Activated T-cell treated with anti-CD3 and anti-CD28 coated beads, Interleukin-2, amount 50 U/mL, for 72 hours (primary cell): ENCODE results near the gene NAPB. TPM values are rescaled to one million over a fixed set of nuclear protein-coding genes. Genes with fewer than 3 reads are reported as not detected.

Experiments used
- ATAC-seq, 2 donors: fragments of 150-1000 bp; cut with Tn5 transposase; replicated peaks in 1 of 2; 2 replicates each; pipeline ENCODE4 v1.10.0; 2021; ENCODE audit warnings: moderate library complexity in 2 of 2, mild to moderate bottlenecking in 1 of 2
- DNase-seq, 2 donors: peaks; one replicate each; pipeline ENCODE4 v3.0.0; 2021 to 2022; ENCODE audit warnings: mixed read lengths in 1 of 2
- H3K27ac Mint-ChIP-seq: one replicate; pipeline ENCODE4 v1.8.0; 2022; ENCODE audit warnings: mild to moderate bottlenecking, moderate library complexity, mixed read lengths
- H3K27me3 Mint-ChIP-seq: one replicate; pipeline ENCODE4 v1.8.0; 2022; ENCODE audit warnings: low read depth, mixed read lengths
- H3K36me3 Mint-ChIP-seq, 2 donors: one replicate each; pipeline ENCODE4 v1.8.0; 2022; ENCODE audit warnings: mixed read lengths in 2 of 2, mild to moderate bottlenecking in 1 of 2; ENCODE audit not compliant: insufficient read depth in 2 of 2
- H3K4me1 Mint-ChIP-seq: one replicate; pipeline ENCODE4 v1.8.0; 2022; ENCODE audit warnings: low read depth, mixed read lengths
- H3K4me3 Mint-ChIP-seq, 2 donors: one replicate each; pipeline ENCODE4 v1.8.0; 2022; ENCODE audit warnings: mild to moderate bottlenecking in 2 of 2, mixed read lengths in 2 of 2, moderate library complexity in 2 of 2
- H3K9me3 Mint-ChIP-seq, 2 donors: one replicate each; pipeline ENCODE4 v1.8.0; 2022; ENCODE audit warnings: mixed read lengths in 2 of 2
- total RNA-seq, 2 donors: library from RNA; stranded (reverse); gene quantifications; one replicate each; pipeline ENCODE4 v1.2.3, GENCODE V29; 2022

NAPB gene
- total RNA-seq, 2 donors from 2014 or later, result 9.0 to 14.2 TPM

DNA sequence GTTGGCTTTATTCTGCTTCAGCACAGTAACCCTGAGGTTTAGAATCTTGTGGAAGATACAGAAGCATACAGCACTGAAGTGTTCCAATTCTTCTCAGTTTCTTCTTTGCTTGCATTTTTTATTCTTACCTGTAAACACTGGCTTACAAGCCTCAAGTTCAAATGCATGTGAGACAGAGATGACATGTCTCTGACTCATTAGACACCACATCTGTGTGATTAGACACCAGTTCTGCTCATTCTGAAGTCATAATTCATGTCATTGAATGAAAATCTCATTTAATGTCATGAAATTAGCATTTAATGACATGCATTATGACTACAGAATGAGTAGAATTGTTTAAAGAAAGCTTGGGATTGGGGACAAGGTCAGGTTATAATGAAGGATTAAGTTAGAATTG is 53.5 kb downstream of the NAPB start:
- peak overlapping the region in 1 of 2 donors; percentile 55 for H3K4me3 Mint-ChIP-seq
- DNase-seq (no peak), ATAC-seq (peak; percentile 76 to 79)
- peaks cover 51% of the 10 kb centered on the region for H3K4me1 Mint-ChIP-seq
- H3K9me3 Mint-ChIP-seq, result no peaks in the 10 kb centered on the region
- no peaks in the 10 kb centered on the region for H3K27me3 Mint-ChIP-seq
- no peak overlapping the region for H3K27ac Mint-ChIP-seq
- H3K36me3 Mint-ChIP-seq, result peaks cover 16 to 22% of the 10 kb centered on the region in 2 donors

DNA sequence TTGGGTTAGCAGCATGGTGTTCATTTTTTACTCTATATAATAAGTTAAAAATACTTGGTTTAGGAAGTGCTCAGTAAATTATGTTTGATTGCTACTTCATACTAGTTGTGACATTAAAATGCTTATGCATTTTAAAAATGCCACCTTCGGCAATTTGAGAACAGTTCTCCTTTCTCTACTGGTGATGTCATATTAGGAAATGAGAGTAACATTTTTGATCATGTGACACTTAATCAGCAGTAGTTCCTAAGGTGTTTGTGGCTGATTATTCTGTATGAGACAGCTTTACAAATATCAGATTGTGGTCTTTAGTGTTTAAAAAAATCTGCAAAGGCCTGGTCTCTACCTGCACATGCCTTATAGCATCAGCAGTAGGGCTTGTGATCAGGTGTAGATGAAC is 54.9 kb downstream of the NAPB start:
- H3K27me3 Mint-ChIP-seq, result no peaks in the 10 kb centered on the region
- no peaks in the 10 kb centered on the region for H3K9me3 Mint-ChIP-seq
- no peak for ATAC-seq
- no peak for DNase-seq
- H3K27ac Mint-ChIP-seq, result peak overlapping the region; percentile 79
- H3K36me3 Mint-ChIP-seq, result peaks cover 16 to 22% of the 10 kb centered on the region in 2 donors
- H3K4me1 Mint-ChIP-seq, result peaks cover 51% of the 10 kb centered on the region
- peak overlapping the region; percentile 41 to 68 for H3K4me3 Mint-ChIP-seq

DNA sequence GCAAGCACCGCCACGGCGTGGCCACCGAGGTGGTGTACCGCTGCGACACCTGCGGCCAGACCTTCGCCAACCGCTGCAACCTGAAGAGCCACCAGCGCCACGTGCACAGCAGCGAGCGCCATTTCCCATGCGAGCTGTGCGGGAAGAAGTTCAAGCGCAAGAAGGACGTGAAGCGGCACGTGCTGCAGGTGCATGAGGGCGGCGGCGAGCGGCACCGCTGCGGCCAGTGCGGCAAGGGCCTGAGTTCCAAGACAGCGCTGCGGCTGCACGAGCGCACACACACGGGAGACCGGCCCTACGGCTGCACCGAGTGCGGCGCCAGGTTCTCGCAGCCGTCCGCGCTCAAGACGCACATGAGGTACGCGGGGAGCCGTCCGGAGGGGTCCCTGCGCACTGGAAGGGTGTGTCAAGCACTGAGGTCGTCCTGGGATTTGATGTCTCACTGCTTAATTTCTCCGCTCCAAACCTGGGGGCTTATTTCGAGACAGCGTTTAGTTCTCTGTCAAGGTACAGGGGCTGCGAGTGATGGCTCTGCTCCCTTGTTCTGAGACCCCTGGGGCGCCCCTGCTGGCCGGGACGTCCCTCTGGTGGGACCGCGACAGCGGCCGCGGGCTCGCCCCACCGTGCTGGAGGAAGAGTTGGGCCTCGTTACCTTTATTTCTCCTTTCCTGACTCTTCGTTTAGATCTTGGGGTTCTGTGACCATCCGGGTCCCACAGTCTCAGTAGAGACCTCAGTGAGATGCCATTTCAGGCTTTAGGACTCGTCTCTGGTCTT is 55.7 kb downstream of the NAPB start:
- H3K9me3 Mint-ChIP-seq, result no peaks in the 10 kb centered on the region
- H3K4me3 Mint-ChIP-seq, result peak overlapping the region; percentile 41 to 68
- H3K27ac Mint-ChIP-seq, result peak overlapping the region; percentile 79
- H3K27me3 Mint-ChIP-seq, result no peaks in the 10 kb centered on the region
- no peak for DNase-seq
- ATAC-seq, result no peak
- peaks cover 16 to 22% of the 10 kb centered on the region in 2 donors for H3K36me3 Mint-ChIP-seq
- peaks cover 58% of the 10 kb centered on the region for H3K4me1 Mint-ChIP-seq

DNA sequence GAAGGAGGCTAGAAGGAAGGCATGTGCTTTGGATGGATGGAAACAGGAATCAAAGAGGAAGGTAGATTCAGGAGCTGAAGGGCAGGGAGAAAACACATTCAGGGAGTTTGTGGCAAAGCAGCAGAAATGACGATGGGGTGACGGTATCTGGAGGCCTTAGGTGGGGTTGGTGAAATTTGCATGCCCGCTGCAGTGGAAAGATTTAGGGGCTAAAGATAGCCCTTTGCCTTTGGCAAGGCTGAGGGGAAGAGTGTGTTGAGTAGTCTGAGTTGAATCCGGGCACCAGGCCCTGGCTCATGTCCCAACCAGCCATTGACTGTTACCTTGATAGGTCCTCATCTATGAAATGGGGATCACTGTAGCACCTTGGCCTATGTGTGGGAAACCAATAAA is 58.0 kb downstream of the NAPB start:
- Mint-ChIP-seq H3K4me1 (peaks cover 65% of the 10 kb centered on the region), H3K9me3 (no peaks in the 10 kb centered on the region), H3K27ac (peak overlapping the region; percentile 23), H3K27me3 (no peaks in the 10 kb centered on the region), H3K4me3 (peak overlapping the region; percentile 95 to 96), H3K36me3 (peaks cover 6 to 15% of the 10 kb centered on the region in 2 donors)
- DNase-seq (no peak), ATAC-seq (no peak)

DNA sequence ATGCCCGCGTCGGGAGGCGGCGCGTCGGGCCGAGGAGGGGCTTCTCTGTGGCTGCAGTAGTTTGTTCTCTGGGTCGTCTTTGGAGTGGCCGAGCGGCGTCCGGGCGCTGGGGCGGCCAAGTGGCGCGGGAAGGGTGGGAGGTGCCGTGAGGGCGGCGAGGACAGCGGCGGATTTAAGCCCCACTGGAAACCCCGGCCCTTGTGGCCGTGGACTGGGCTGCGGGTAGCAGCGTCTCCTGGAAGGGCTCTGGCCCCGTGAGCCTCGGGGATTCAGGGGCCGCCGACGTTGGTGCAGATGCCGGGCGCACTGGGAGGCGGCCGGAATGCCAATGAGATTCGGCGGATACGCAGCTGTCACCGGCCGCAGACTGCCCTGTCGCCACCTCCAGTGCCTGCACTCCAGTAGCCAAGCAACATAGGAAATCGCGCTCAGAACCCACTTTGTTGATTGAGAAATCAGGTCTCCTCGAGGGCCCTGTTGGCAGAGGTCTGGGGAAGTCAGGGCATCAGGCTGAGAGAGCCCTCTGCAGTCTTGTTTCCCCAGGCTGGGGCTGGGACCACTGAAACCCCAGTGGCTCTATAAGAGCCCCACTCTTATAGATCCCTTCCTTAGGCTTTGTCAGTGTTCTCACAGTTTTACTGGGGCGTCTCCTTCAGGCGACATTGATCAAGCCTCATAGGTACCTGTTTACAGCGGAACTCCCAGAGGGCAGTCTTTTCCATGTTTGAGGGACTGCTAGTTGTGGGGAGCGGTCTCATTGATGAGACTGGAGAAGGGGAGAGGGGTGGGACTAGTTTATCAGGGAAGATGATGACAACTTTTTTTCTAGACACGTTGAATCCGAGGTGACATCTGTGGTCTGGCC is 58.7 kb downstream of the NAPB start:
- ATAC-seq (no peak), DNase-seq (peak in 1 of 2 donors; percentile 30)
- H3K27ac Mint-ChIP-seq, result peak overlapping the region; percentile 92
- H3K9me3 Mint-ChIP-seq, result no peaks in the 10 kb centered on the region
- H3K4me1 Mint-ChIP-seq, result peaks cover 60% of the 10 kb centered on the region
- no peaks in the 10 kb centered on the region for H3K27me3 Mint-ChIP-seq
- peak overlapping the region; percentile 95 to 96 for H3K4me3 Mint-ChIP-seq
- H3K36me3 Mint-ChIP-seq, result peaks cover 4 to 15% of the 10 kb centered on the region in 2 donors

DNA sequence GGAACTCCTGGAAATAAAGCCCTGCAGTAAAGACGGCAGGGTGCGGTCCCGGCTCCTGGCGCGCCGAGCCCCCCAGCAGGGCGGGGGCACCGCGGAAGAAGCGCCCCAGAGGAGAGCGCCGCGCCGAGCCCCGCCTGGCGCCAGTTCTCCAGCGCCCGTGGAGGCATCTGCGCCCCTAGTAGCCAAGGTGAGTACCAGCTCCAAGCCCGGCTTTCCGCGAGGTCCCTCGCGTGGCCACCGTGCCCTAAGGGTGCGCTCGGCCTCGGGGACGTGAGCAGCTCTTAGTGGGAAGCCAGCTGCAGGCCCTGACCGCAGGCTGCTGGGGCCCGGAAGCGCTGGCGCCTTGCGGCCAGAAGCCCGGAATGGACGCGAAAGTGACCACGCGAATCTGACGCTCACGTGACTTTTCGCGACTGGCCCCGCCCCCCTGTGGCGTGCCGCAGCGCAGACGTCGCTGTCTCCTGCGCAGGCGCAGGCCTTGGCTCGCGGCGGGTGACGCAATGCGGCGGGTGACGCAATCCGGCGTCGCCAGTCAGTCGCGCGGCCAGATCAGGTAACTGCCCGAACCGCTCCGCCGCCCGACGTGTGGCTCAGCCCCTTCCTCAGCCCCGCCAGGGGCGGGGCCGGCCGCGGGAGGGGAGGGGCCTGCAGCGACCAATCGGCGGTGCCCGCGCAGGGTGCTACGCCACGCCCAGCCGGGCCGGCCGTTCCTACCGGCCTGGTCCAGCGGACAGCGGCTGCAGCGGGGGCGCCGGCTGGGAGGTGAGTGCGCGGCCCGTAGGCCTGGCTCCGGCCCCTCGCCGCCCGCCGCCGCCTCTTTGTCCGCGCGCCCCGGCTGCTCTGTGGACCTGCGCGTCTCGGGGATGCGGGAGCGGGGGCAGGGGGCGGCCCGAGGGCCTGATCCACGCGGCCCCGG is 59.6 kb downstream of the NAPB start, which contains the start of gene GZF1:
Gene GZF1 (plus strand): TSS at position 707 of the 916 bp plus-strand sequence. CDS start 2,202 bp downstream, outside the sequence.
- Mint-ChIP-seq H3K9me3 (no peaks in the 10 kb centered on the region), H3K36me3 (peaks cover 4 to 15% of the 10 kb centered on the region in 2 donors), H3K27me3 (no peaks in the 10 kb centered on the region), H3K4me3 (peak within 1 kb of the TSS; percentile 95 to 96), H3K4me1 (peaks cover 57% of the 10 kb centered on the region), H3K27ac (peak within 1 kb of the TSS; percentile 99)
- DNase-seq (peak; percentile 97 to 99), ATAC-seq (peak; percentile 81)

DNA sequence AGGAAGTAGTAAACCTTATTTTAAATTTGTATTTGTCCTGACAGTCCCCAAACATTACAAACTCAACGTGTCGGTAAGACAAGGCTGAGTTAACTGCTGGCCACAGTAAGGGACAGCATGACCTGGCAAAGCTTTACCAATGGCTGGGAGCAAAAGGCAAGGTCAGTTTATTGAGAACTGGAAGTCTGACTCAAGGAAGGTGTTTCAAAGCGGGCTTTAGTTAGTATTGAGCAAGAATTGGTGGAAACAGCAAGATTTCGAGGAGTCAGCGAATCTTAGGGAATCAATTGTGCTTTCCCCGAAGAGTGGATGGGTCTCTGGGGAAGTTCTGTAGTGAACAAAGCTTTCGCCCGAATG is 60.2 kb downstream of the NAPB start:
- peak overlapping the region; percentile 73 to 95 for H3K4me3 Mint-ChIP-seq
- peak overlapping the region; percentile 99 for H3K27ac Mint-ChIP-seq
- H3K4me1 Mint-ChIP-seq, result peaks cover 51% of the 10 kb centered on the region
- ATAC-seq (no peak), DNase-seq (no peak)
- no peaks in the 10 kb centered on the region for H3K9me3 Mint-ChIP-seq
- H3K27me3 Mint-ChIP-seq, result no peaks in the 10 kb centered on the region
- peaks cover 4 to 12% of the 10 kb centered on the region in 2 donors for H3K36me3 Mint-ChIP-seq

DNA sequence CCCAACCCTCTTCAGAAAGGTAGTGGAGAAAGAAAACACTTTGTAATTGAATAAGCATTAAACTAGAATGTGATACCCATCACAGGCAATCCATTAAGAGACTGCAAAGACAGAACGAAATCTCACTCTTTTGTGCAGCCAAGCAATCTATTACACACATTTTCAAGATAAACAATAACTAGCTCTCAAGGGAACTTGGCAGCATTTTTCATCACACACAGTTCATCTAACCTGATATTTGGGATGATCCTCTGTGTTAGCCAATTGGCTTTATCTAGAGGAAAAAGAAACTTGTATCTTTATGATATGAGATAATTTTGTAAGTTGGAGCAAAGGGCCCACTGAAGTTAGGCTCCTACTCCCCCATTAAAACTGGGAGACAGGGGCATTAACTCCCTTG is 60.8 kb downstream of the NAPB start:
- Mint-ChIP-seq H3K4me1 (peaks cover 47% of the 10 kb centered on the region), H3K27ac (peak overlapping the region; percentile 99), H3K9me3 (no peaks in the 10 kb centered on the region), H3K27me3 (no peaks in the 10 kb centered on the region), H3K4me3 (peak overlapping the region; percentile 73 to 95), H3K36me3 (peaks cover 2 to 10% of the 10 kb centered on the region in 2 donors)
- ATAC-seq (no peak), DNase-seq (no peak)

DNA sequence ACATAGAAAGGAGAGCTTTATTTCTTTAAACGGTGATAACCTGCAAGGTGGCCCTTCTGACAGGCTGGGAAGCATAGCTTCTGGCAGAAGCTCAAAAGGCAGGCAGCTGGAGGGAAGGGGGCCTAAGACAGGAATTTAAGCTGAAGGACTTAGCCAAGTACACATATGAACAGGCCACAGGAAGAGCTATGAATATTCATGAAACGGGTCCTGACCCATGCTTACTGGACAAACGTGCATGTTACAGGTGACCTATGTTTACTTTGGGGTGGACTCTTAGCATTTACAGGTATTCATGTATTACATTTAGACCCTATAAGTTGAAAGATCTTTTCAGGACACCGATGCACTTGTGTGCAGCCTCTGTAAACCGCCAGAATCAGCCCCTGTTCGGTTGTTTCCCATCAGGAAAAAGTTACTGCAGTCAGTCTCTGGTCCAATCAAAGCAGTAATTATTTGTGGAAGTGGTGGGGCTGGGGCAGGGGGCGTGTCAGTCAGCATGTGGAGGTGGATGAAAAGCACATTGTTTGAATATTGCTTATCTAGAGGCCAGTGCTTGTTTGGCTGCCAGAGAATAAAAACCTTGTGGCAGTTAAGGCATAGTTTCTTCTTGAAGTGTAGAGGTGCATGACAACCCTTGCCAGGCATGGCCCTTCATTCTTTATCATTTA is 62.2 kb downstream of the NAPB start:
- peaks cover 0 to 1% of the 10 kb centered on the region in 2 donors for H3K36me3 Mint-ChIP-seq
- H3K9me3 Mint-ChIP-seq, result no peaks in the 10 kb centered on the region
- DNase-seq, result no peak
- ATAC-seq, result no peak
- H3K4me3 Mint-ChIP-seq, result peak overlapping the region; percentile 95 to 99
- H3K27me3 Mint-ChIP-seq, result no peaks in the 10 kb centered on the region
- H3K4me1 Mint-ChIP-seq, result peaks cover 34% of the 10 kb centered on the region
- peak overlapping the region; percentile 88 for H3K27ac Mint-ChIP-seq

DNA sequence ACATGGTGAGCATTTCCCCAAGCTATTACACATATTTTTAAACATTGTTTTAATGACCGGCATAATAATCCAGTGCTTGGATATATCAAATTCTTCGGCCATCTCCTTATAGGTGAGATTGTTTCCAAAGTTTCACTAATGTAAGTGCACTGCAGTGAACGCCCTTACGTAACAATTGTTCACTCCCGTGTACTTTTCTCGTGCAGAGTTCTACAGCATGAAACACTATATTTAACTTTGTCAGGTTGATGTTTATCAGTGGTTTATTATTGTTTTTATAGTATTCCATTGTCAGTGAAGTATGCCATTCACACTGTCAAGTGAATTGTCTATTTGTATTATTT is 62.8 kb downstream of the NAPB start:
- Mint-ChIP-seq H3K9me3 (no peaks in the 10 kb centered on the region), H3K36me3 (peaks cover 0 to 1% of the 10 kb centered on the region in 2 donors), H3K27me3 (no peaks in the 10 kb centered on the region), H3K4me3 (peak overlapping the region; percentile 95 to 99), H3K4me1 (peaks cover 30% of the 10 kb centered on the region), H3K27ac (peak overlapping the region; percentile 88)
- ATAC-seq (no peak), DNase-seq (no peak)

DNA sequence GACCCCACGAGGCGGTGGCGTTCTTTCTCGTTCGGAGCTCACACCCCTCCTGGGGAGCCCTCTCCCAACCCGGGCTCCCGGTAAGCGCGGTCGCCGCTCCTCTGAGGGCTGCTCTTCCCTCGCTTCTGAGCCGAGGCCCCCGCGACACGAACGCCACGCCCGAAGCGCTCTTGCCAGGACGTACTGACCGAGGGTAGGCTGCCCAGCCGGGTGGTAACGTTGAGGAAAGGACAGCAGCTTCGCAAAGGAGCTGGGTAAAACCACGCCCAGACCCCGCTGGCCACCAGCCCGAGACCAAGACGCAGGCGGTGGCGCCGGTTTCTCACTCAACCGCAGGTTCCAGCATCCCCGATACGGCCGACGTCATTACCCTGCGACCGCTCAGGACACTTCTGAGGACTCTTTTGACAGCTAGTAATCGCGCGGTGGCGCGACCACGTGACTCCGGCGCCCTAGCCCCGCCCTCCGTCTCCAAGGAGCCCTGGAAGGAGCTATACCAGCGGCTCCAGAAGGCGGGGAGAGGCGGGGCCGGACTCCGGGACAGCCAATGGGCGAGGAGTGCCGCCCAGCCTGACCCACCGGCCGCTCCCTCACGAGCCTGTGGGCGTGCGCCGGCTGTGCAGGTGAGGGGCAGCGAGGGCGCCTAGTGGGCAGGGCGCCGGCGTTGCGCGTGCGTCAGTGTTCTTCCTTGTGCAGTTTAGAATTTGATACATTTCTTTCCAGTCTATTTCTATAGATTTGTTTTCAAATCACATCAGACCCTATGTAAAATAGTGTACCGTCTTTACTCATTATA is 63.3 kb downstream of the NAPB start:
- peak; percentile 81 to 82 for ATAC-seq
- Mint-ChIP-seq H3K4me3 (peak overlapping the region; percentile 95 to 99), H3K9me3 (no peaks in the 10 kb centered on the region), H3K27me3 (no peaks in the 10 kb centered on the region), H3K36me3 (peaks cover 0 to 1% of the 10 kb centered on the region in 2 donors), H3K4me1 (peaks cover 30% of the 10 kb centered on the region), H3K27ac (peak overlapping the region; percentile 97)
- DNase-seq, result peak; percentile 99 to 100
